IPS-NIHi11 (cell line): ENCODE measurements around the gene CASP10.

Experiments used
- DNase-seq: peaks from one replicate; pipeline ENCODE4 v3.0.0; 2012; ENCODE audit warnings: mixed read lengths, low spot score

CASP10 gene

GRCh38 chr2:201196003-201196402 lies 13.1 kb downstream of the CASP10 start:
- DNase-seq = no peak

DNA sequence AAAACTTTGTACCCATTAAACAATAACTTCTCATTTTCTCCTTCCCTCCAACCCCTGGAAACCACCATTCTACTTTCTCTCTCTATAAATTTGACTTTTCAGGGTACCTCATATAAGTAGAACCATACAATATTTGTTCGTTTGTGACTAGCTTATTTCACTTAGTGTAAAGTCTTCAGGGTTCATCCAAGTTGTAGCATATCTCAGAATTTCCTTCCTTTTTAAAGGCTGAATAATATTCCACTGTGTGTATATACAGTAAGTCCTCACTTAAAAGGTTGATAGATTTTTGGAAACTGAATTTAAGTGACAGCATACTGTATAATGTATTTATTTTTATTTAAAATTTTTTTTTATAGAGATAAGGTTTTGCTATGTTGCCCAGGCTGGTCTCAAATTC lies 13.9 kb downstream of the CASP10 start:
- DNase-seq = no peak

DNA sequence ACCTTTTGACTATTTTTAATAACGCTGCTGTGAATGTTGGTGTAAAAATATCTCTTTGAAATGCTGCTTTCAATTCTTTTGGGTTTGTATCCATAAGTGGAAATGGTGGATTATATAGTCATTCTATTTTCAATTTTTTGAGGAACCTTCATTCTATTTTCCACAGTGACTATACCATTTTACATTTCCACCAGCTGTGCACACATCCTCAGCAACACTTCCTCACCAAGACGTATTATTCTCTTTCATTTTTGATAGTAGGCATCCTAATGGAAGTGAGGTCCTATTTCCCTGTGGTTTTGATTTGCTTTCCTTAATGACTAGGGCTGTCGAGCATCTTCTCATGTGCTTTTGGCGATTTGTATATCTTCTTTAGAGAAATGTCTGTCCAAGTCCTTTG lies 14.8 kb downstream of the CASP10 start:
- DNase-seq = no peak

DNA sequence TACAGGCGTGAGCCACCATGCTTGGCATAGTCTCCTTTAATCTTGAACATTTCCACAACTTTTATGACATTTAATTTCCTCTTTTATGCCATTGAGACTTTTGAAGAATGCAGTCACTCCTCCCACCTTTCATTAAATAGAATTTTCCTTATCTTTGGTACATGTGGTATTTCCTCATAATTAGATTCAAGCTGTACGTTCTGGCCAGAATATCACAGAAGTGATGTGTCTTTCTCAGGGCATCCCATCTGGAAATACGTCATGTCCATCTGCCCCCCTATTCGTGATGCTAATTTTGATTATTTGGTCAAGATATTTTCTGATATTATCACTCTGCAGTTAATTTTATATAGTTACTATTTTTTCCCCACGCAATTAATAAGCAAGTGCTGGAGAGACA lies 16.9 kb downstream of the CASP10 start:
- no peak for DNase-seq

DNA sequence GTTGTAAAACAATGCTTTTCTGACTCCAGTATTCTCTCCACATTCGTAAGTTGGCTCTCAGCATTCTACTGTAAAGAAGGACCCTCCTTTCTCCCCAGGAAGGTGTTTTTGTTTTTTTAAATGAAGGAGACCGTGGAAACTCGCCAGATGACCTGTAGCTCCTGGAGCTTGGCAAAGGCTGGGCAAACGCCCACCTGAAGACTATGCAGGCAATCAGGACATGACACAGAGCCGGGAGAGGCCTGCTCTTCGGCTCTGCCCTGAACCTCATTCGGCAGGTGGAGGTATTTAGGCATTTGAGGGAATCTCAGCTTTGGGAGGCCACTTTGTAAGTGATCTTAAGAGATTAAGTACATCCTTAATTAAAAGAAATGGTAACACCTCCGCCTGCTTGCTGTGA lies 17.4 kb downstream of the CASP10 start:
- no peak for DNase-seq

DNA sequence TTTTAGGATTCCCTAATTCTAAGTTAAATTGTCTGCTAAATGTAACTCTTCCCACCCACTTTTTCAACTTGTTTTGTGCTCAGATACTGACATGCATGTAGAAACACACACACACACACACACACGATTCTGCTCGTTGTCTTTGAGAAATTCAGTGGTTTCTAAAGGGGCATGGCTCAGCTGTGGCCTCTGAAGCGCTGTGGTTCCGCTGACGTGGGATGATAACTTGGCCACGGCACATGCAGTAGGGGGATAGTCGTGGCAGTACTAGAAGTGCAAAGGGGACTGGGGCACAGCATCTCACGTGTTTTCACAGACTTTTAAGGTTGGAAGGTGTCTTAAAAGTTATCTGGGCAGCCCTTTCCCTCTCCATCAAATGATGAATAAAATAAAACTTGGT lies 18.4 kb downstream of the CASP10 start:
- DNase-seq = no peak

DNA sequence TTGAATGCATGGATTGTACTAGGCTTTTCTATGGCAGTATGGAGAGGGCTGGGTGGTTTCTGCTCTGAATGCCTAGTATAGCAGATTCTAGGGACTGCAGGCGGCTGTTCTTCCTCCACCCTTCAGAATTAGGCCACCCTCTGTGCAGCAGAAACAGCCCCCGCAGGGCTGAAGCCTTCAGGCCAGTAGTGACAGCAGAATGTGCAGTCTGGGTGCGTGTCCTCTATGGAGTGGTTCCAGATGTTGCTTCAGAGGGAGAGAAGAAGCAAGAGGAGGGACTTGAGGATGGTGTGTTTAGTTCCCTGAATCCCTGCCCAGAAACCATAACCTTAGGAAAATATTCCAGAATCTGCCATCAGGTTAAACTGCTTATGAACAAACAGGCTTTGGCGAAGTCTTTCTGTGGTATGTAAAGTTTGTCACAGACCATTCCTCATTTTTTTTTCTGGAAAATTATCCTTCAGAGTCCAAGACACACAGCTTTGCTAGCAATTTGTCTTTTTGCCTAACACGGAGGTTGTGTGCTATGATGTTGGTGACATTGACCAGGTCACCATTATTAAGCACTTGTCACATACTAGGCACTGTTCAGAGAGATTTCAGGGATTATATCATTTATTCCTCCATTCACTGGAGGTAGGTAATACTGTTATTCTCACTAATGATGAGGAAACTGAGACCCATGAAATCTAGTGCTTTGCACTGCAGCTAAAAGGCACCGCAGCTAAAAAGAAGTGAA lies 21.1 kb downstream of the CASP10 start:
- peak; percentile 33 for DNase-seq

GRCh38 chr2:201204655-201205514 lies 21.9 kb downstream of the CASP10 start:
- no peak for DNase-seq

DNA sequence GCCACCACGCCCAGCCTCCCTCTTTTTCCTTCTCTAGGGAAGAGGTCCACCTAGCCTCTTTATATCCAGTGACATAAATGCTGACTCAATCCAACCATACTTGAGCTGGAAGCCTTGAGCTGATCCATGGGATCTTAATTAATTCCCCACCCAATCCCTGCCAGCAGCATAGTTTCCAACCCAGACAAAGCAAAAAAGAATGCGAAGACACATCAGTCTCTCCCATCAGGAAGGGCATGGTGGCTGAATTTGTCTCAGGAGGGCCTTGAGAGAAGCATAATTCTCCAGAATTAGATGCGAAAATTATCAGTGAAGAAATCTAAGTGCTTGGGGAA lies 22.5 kb downstream of the CASP10 start:
- DNase-seq = no peak

- no peak for DNase-seq
Measured at GRCh38 chr2:201208563-201209252, 25.8 kb downstream of the CASP10 start.

GRCh38 chr2:201215963-201216362 lies 33.0 kb downstream of the CASP10 start:
- DNase-seq = no peak

- DNase-seq = no peak
Measured at GRCh38 chr2:201216918-201217317, 34.0 kb downstream of the CASP10 start.

DNA sequence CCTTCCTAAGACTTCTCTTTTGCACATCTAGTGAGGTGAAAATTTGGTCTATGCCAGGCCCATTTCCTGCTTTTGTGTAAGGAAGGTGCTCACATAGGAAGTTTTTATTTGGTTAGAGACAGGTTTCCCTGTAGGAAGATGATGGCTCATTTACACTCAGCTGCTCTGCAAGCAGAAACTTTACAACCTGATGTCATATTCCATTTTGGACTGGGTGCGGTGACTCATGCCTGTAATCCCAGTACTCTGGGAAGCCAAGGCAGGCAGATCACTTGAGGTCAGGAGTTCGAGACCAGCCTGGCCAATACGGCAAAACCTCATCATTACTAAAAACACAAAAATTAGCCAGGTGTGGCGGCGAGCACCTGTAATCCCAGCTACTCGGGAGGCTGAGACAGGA lies 35.8 kb downstream of the CASP10 start:
- no peak for DNase-seq

- DNase-seq = no peak
Measured at GRCh38 chr2:201219328-201220096, 36.6 kb downstream of the CASP10 start.

DNA sequence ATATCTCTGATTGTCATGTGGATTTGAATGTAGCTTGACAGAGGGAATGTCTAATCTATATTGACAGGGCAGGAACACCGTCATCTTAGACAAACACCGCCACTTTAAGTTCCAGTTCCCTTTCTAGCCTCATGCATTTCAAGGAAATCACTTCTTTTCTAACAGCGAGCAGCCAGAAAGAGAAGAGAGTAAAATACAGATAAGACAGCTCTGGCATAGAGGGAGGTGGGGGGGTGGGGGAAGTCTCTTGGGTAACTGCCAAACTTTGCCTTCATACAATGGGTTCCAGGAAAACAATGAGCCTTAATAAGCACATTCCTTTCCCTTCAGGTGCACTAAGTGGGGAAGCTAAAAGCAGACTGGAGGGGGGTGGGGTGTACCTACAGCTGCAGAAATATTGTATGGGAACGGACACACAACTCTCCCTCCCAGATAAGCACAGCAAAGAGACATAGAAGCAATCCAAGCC lies 37.2 kb downstream of the CASP10 start:
- DNase-seq = peak; percentile 41

DNA sequence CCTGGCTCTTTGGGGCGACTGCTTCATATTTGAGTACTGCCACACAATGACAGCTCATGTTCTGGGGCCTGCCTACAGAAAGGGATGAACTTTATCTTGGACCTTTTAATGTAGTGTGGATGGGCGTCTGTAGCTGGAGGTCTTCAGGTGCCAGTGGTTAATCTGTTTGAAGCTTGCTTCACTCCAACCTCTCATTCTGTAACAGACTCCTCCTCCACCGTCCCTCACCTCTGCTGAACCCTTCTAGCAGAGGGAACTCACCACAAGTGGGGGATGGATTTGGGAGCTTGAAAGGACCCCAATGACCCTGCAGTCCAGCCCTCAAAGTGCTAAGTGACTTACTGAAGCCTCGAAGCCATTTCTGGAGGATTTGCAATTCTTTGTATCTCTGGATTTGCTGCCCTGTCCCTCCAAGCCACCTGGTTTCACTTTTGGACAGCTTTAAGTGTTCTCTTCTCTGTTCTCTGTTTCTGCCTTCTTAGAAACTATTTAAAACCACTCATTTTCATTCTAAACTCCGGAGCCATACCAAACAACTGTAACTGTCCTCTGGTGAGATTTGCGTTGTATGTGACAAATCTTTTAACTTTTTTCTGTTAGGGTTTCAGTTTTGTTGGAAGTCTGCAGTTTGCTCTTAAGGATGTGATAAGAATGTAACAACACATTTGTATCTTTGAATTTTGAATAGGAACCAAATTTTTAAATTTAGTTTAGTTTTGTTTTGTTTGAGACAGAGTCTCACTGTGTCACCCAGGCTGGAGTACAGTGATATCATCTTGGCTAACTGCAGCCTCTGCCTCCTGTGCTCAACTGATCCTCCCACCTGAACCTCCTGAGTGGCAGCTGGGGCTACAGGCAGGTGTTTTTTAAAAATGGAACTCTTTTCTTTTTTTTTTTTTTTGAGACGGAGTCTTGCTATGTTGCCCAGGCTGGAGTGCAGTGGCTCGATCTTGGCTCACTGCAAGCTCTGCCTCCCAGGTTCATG lies 40.4 kb downstream of the CASP10 start:
- no peak for DNase-seq

- DNase-seq = no peak
Measured at GRCh38 chr2:201228271-201228911, 45.5 kb downstream of the CASP10 start.

- no peak for DNase-seq
Measured at GRCh38 chr2:201228912-201229290, 46.0 kb downstream of the CASP10 start.

DNA sequence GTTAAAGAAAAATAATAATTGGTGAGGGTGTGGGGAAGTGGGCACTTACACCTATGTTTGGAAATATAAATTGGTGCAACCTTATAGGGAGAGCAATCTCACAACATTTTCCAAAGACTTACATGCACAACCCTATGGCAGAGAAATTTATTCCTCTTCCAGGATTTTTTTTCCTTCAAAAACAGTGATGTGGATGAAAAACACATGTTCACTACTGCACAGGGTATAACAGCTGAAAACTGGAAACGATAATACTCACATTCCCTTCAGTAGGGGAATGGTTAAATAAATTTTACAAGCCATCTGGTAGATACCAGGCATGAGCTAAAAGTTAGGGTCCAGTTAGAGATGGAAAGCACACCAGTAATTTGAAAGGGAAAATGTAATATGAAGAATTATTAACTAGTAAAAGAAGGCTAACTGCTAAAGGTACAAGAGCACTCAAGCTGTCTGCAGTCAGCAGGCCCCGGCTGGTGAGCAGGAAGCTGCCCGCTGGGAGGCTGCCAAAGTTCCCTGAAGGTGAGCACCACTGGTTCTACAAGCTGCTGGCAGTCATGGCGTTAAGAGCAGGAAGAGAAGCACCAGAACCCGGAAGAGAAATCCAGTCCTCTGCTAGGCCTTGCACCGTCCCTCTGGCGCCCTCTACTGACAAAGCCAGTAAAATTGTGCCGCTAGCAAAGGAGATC lies 49.0 kb downstream of the CASP10 start:
- DNase-seq = peak; percentile 86

- no peak for DNase-seq
Measured at GRCh38 chr2:201232467-201232815, 49.5 kb downstream of the CASP10 start.
